ENCODE measurements around the gene ARHGEF10L. TPM values are rescaled to one million over a fixed set of nuclear protein-coding genes. Genes with fewer than 3 reads are reported as not detected.

Gene ARHGEF10L
- total RNA-seq, 1 experiment from 2014 or later = not detected

DNA sequence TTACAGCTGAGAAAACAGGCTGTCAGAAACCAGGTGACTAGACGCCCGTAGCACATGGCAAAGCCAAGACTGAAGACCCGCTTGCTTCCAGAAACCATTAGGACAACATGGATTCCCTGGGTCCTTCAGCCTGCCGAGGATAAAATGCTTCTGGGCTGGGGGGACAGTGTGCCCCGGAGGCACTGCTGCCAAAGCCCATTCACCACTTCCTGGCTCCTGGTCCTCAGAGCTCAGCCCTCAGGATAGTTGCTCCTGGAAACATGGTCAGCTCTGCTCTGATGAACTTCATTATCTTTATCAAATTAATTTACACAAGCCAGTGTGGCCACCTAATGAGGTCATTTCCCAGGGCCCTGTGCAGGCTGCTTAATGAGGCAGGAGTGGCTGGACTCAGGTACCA lies 174.5 kb downstream of the ARHGEF10L start:
- H3K9me2 ChIP-seq (replicated peaks; ENCODE audit: insufficient read depth, low read length) = no peaks in the 10 kb centered on the region
- H2AFZ ChIP-seq (ENCODE audit: low read length) = no peak overlapping the region
- no peaks in the 10 kb centered on the region for H3K79me2 ChIP-seq (ENCODE audit: low read length)
- no peak overlapping the region for H3K9ac ChIP-seq (ENCODE audit: low read length)
- no peaks in the 10 kb centered on the region for H3K9me3 ChIP-seq (ENCODE audit: low read length)
- H3K36me3 ChIP-seq (ENCODE audit: insufficient read depth, low read length) = no peaks in the 10 kb centered on the region
- no peaks in the 10 kb centered on the region for H3K4me1 ChIP-seq (ENCODE audit: low read length)
- no peak overlapping the region for H3K4me3 ChIP-seq (ENCODE audit: low read length)
- no peak overlapping the region for H3K27ac ChIP-seq (ENCODE audit: low read length)
- no peak overlapping the region for H3K4me2 ChIP-seq (ENCODE audit: low read depth, low read length, poor library complexity, severe bottlenecking)
- DNase-seq = no peak
- H4K20me1 ChIP-seq (ENCODE audit: insufficient read depth, low read depth, low read length) = no peaks in the 10 kb centered on the region
- H3K27me3 ChIP-seq (ENCODE audit: low read length) = no peaks in the 10 kb centered on the region

DNA sequence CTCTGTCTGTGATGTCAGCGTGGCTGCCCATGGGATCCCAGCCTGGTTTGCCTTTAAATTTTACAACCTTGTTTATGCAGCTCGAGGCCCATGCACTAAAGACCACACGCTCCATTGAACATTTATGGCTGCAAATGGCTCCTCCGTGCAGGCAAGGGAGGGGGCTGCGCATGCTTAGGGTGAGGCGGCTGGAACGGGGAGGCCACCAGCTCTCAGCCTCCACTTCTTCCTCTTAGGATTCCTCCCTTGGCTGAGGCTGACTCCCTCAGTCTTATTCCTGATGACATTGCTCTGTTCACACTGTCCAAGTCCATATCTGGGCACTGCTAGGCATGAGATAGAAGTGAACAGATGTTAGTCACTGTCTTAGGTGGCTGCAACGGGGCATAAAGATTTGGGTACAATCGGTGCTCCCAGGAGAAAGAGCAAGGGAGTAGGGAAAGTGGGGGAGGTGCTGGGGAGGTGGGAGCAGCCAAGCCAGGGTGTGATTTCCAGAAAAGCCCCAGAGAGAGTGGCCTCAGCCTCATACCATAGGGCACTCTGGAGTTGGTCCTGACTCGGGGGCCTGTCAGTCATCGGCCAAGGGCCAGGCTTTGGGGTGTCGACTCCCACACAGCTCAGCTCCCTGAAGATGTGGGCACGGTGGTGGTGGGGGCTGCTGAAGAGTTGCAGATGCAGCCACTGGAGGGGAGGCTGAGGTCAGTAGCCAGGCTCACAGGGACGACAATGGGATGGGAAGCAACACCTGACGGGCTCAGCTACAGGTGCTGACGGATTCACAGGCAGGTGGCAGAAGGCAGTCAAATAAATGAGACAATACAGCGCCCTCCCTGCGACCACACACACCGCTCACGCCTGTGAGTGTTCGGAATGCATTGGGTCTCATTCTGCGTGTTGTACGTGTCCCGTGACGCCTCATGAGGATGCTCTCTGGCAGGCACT lies 178.4 kb downstream of the ARHGEF10L start:
- Histone ChIP-seq H3K9me3 (ENCODE audit: low read length) (no peaks in the 10 kb centered on the region), H3K4me1 (ENCODE audit: low read length) (no peaks in the 10 kb centered on the region), H3K27ac (ENCODE audit: low read length) (no peak overlapping the region), H3K4me2 (ENCODE audit: low read depth, low read length, poor library complexity, severe bottlenecking) (no peak overlapping the region), H3K27me3 (ENCODE audit: low read length) (no peaks in the 10 kb centered on the region), H3K9ac (ENCODE audit: low read length) (no peak overlapping the region), H3K9me2 (replicated peaks; ENCODE audit: insufficient read depth, low read length) (no peaks in the 10 kb centered on the region), H3K36me3 (ENCODE audit: insufficient read depth, low read length) (no peaks in the 10 kb centered on the region), H2AFZ (ENCODE audit: low read length) (no peak overlapping the region), H4K20me1 (ENCODE audit: insufficient read depth, low read depth, low read length) (no peaks in the 10 kb centered on the region), H3K79me2 (ENCODE audit: low read length) (no peaks in the 10 kb centered on the region), H3K4me3 (ENCODE audit: low read length) (no peak overlapping the region)
- no peak for DNase-seq

DNA sequence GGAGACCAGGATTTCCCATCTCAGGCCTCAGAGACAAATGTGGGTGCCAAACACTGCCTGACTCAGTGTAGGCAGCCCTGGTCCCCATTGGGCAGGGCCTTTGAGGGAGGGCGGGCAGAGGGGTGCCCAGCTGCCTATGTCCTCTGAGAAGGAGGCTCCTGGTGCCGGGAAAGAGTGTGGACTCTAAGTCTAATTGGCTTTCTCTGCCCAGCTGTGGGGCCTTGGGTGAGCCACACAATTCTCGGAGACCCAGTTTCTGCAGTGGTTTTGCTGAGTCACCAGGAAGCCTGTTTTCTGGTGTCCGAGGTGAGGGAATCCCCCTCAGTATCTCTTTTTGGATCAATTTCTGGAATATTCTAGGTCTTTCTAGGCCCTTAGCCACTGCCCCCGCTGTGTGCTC lies 180.4 kb downstream of the ARHGEF10L start:
- no peaks in the 10 kb centered on the region for H3K9me2 ChIP-seq (replicated peaks; ENCODE audit: insufficient read depth, low read length)
- DNase-seq = no peak
- no peaks in the 10 kb centered on the region for H3K4me1 ChIP-seq (ENCODE audit: low read length)
- H3K9ac ChIP-seq (ENCODE audit: low read length) = no peak overlapping the region
- H3K36me3 ChIP-seq (ENCODE audit: insufficient read depth, low read length) = no peaks in the 10 kb centered on the region
- no peaks in the 10 kb centered on the region for H3K27me3 ChIP-seq (ENCODE audit: low read length)
- no peak overlapping the region for H3K4me2 ChIP-seq (ENCODE audit: low read depth, low read length, poor library complexity, severe bottlenecking)
- no peaks in the 10 kb centered on the region for H3K79me2 ChIP-seq (ENCODE audit: low read length)
- no peak overlapping the region for H3K4me3 ChIP-seq (ENCODE audit: low read length)
- H2AFZ ChIP-seq (ENCODE audit: low read length) = no peak overlapping the region
- no peak overlapping the region for H3K27ac ChIP-seq (ENCODE audit: low read length)
- H3K9me3 ChIP-seq (ENCODE audit: low read length) = no peaks in the 10 kb centered on the region
- no peaks in the 10 kb centered on the region for H4K20me1 ChIP-seq (ENCODE audit: insufficient read depth, low read depth, low read length)

DNA sequence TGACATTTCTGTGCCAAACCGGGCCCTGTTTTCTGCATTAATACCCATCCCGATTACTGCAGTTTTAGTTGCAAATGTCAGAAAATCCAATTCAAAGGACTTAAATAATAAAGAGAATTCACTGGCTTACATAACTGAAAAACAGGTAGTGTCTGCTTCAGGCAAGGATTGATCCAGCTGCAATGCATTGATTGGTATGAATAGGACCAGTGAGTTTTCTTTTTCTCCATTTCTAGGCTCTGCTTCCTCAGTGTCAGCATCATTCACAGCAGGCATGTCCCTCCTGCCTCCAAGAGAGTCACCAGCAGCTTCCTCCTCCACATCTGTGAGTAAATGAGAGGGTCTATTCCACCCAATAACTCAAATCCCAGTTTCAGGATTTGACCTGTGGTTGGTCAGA lies 181.9 kb downstream of the ARHGEF10L start:
- Histone ChIP-seq H3K9me3 (ENCODE audit: low read length) (no peaks in the 10 kb centered on the region), H4K20me1 (ENCODE audit: insufficient read depth, low read depth, low read length) (no peaks in the 10 kb centered on the region), H3K9me2 (replicated peaks; ENCODE audit: insufficient read depth, low read length) (no peaks in the 10 kb centered on the region), H3K4me2 (ENCODE audit: low read depth, low read length, poor library complexity, severe bottlenecking) (no peak overlapping the region), H3K9ac (ENCODE audit: low read length) (no peak overlapping the region), H3K79me2 (ENCODE audit: low read length) (no peaks in the 10 kb centered on the region), H3K27me3 (ENCODE audit: low read length) (no peaks in the 10 kb centered on the region), H3K4me3 (ENCODE audit: low read length) (no peak overlapping the region), H3K27ac (ENCODE audit: low read length) (no peak overlapping the region), H2AFZ (ENCODE audit: low read length) (no peak overlapping the region), H3K36me3 (ENCODE audit: insufficient read depth, low read length) (no peaks in the 10 kb centered on the region), H3K4me1 (ENCODE audit: low read length) (no peaks in the 10 kb centered on the region)
- DNase-seq = no peak

DNA sequence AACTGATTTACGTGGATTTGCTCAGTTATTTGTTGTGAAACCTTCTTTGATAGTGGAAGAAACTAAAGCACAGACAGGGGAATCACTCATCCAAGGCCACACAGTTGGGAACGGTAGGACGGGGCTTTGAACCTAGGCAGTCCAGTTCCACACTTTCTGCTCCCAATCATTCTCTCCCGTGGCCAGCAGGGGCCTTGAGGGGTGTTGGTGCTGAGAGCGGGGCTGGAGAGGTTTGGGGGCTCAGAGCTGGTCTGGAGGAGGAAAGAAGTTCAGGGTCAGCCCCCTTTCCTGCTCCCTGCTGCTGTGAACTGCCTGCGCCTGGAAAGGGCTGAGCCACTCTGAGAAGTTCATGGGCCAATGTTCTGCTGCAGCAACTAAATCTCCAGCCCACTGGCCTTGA lies 184.2 kb downstream of the ARHGEF10L start:
- Histone ChIP-seq H2AFZ (ENCODE audit: low read length) (no peak overlapping the region), H3K4me1 (ENCODE audit: low read length) (no peaks in the 10 kb centered on the region), H3K27ac (ENCODE audit: low read length) (no peak overlapping the region), H3K36me3 (ENCODE audit: insufficient read depth, low read length) (no peaks in the 10 kb centered on the region), H3K4me3 (ENCODE audit: low read length) (no peak overlapping the region), H3K9me3 (ENCODE audit: low read length) (no peaks in the 10 kb centered on the region), H3K4me2 (ENCODE audit: low read depth, low read length, poor library complexity, severe bottlenecking) (no peak overlapping the region), H3K79me2 (ENCODE audit: low read length) (no peaks in the 10 kb centered on the region), H3K9ac (ENCODE audit: low read length) (no peak overlapping the region), H4K20me1 (ENCODE audit: insufficient read depth, low read depth, low read length) (no peaks in the 10 kb centered on the region), H3K27me3 (ENCODE audit: low read length) (no peaks in the 10 kb centered on the region), H3K9me2 (replicated peaks; ENCODE audit: insufficient read depth, low read length) (no peaks in the 10 kb centered on the region)
- DNase-seq = peak; percentile 45

DNA sequence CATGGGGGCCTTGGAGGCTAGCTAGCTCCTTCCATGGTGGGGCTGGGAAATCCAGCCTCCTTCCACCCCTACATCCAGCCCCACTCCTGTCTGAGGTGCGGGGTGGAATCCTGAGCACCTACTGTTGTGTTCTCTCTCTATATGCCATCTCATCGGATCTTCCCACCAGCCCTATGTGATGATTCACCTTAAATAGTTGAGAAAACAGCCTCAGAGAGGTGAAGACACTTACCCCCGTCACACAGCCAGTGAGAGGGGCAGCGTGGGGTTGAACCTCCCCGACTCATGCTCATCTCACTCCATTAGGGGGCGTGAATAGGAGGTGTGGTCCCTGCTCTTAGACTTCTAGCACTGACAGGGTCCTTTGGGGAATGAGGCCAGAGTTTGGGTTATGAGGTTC lies 184.7 kb downstream of the ARHGEF10L start:
- no peaks in the 10 kb centered on the region for H4K20me1 ChIP-seq (ENCODE audit: insufficient read depth, low read depth, low read length)

DNA sequence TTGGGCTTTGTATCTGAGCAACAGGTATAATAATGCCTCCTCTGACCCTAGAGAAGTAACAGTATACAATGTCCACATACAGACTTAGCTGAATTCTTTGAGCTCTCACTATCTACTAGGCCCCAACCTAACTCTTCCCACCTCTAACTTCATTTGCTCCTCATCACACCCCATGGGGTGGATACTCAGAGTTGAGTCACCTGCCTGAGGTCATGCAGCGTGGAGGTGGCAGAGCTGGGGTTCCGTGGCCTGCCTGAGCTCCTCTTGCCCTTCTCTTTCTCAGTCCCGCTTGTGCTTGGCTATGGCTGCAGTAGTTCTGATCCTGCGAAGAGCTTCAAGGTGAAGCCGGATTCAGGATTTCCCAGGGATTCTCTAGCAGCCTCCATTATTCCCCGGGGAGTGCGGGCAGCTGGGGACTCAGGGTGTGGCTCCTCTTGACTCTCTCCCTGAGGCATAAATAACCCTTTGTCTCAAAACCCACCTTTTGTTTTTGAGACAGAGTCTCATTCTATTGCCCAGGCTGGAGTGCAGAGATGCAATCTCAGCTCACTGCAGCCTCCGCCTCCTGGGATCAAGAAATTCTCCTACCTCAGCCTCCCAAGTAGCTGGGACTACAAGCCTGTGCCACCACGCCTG lies 185.7 kb downstream of the ARHGEF10L start:
- Histone ChIP-seq H3K4me2 (ENCODE audit: low read depth, low read length, poor library complexity, severe bottlenecking) (no peak overlapping the region), H3K27me3 (ENCODE audit: low read length) (no peaks in the 10 kb centered on the region), H3K9me2 (replicated peaks; ENCODE audit: insufficient read depth, low read length) (no peaks in the 10 kb centered on the region), H3K9me3 (ENCODE audit: low read length) (no peaks in the 10 kb centered on the region), H4K20me1 (ENCODE audit: insufficient read depth, low read depth, low read length) (no peaks in the 10 kb centered on the region), H3K27ac (ENCODE audit: low read length) (no peak overlapping the region), H2AFZ (ENCODE audit: low read length) (no peak overlapping the region), H3K36me3 (ENCODE audit: insufficient read depth, low read length) (no peaks in the 10 kb centered on the region), H3K4me3 (ENCODE audit: low read length) (no peak overlapping the region), H3K4me1 (ENCODE audit: low read length) (no peaks in the 10 kb centered on the region), H3K79me2 (ENCODE audit: low read length) (no peaks in the 10 kb centered on the region), H3K9ac (ENCODE audit: low read length) (no peak overlapping the region)
- DNase-seq = no peak

More for the DNA sequence above, 184.7 kb downstream of the ARHGEF10L start:
- Histone ChIP-seq H3K4me3 (ENCODE audit: low read length) (no peak overlapping the region), H3K9ac (ENCODE audit: low read length) (no peak overlapping the region), H3K4me2 (ENCODE audit: low read depth, low read length, poor library complexity, severe bottlenecking) (no peak overlapping the region), H3K36me3 (ENCODE audit: insufficient read depth, low read length) (no peaks in the 10 kb centered on the region), H3K9me3 (ENCODE audit: low read length) (no peaks in the 10 kb centered on the region), H3K27me3 (ENCODE audit: low read length) (no peaks in the 10 kb centered on the region), H3K27ac (ENCODE audit: low read length) (no peak overlapping the region), H3K79me2 (ENCODE audit: low read length) (no peaks in the 10 kb centered on the region), H3K4me1 (ENCODE audit: low read length) (no peaks in the 10 kb centered on the region), H2AFZ (ENCODE audit: low read length) (no peak overlapping the region), H3K9me2 (replicated peaks; ENCODE audit: insufficient read depth, low read length) (no peaks in the 10 kb centered on the region)
- no peak for DNase-seq

DNA sequence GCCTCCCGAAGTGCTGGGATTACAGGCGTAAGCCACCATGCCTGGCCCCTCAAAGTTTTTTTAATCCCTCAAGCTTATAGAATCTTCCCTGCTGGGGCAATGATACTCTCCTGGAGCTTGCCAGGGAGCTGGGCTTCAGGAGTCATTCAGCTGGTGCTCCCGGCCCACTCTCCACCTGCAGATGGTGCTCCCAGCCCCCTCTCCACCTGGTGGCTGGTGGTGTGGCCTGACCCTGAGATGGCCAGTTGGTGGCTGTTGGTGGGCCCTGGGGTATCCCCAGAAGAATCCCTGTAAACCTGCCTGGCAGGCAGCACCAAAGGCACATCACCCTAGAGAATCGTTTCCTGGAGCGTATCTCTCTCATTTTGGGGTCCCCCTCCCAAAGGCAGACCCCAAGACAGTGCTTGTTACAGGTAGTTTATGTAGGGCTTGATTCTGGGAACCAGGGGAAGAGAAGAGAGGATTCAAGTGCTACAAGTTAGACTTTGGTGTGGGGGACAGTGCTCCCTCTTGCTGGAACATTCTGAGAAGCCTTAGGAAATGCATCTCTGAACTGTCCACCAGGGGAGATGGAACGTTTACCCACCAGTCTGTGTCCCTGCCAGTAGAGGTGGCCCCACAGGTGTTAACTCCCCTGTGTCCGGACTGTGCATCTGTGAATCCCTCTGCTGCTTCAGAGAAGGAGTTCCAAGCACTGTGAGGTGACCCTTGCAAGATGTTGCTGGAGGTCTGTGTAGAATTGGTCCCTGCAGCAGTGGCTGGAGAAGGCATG lies 186.5 kb downstream of the ARHGEF10L start:
- H3K4me2 ChIP-seq (ENCODE audit: low read depth, low read length, poor library complexity, severe bottlenecking) = no peak overlapping the region
- no peaks in the 10 kb centered on the region for H3K79me2 ChIP-seq (ENCODE audit: low read length)
- no peaks in the 10 kb centered on the region for H4K20me1 ChIP-seq (ENCODE audit: insufficient read depth, low read depth, low read length)
- H3K9ac ChIP-seq (ENCODE audit: low read length) = no peak overlapping the region
- no peaks in the 10 kb centered on the region for H3K9me3 ChIP-seq (ENCODE audit: low read length)
- no peaks in the 10 kb centered on the region for H3K4me1 ChIP-seq (ENCODE audit: low read length)
- no peak for DNase-seq
- no peak overlapping the region for H3K27ac ChIP-seq (ENCODE audit: low read length)
- H3K4me3 ChIP-seq (ENCODE audit: low read length) = no peak overlapping the region
- H2AFZ ChIP-seq (ENCODE audit: low read length) = no peak overlapping the region
- no peaks in the 10 kb centered on the region for H3K9me2 ChIP-seq (replicated peaks; ENCODE audit: insufficient read depth, low read length)
- no peaks in the 10 kb centered on the region for H3K36me3 ChIP-seq (ENCODE audit: insufficient read depth, low read length)
- H3K27me3 ChIP-seq (ENCODE audit: low read length) = no peaks in the 10 kb centered on the region
